DMS 273 treated with DMSO at 0.1 percent for 48 hours (cell line): ENCODE results near the gene SERTAD3.
A peak's percentile ranks its signal among the peaks of the same experiment; 100 is the strongest.

Experiments used
- DNase-seq: peaks from one replicate; lab custom pipeline; 2025; lab: John Stamatoyannopoulos, UW

The SERTAD3 gene

DNA sequence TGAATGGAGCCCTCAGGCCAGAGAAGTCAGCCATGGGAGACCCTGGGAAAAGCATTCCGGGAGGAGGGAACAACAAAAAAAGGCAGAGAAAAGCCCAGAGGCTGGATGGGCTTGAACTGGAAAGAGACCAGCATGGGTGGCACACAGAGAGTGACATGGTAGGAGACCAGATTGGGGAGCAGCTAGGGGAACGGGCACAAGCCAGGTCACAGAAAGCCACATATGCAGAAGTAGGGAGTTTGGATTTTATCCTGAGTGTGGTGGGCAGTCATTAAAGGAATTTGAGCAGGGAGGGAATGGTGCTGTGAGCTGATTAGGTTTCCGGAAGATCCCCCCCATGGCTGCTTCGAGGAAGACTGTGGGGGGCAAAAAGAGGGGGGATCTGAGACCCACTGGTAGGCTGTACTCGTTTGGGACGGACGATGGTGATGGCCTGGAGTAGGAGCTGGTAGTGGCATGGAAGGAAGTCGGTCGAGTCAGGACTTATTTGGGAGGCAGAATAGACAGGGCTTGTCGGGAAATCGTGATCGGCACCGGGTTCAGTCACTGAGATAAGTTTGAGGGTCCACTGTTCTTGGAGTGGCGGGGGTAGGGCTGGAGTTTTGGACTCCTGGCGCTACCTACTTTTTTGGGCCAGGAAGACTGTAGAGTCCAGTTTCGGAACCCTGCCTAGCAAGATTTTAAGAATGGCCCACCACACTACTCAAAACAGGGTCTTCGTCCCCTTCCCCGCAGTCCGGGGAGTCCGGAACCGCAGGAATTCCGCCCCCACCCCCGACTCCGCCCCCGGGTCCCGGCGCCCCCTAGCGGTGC is 19.3 kb downstream of the SERTAD3 start:
- peak; percentile 24 for DNase-seq

DNA sequence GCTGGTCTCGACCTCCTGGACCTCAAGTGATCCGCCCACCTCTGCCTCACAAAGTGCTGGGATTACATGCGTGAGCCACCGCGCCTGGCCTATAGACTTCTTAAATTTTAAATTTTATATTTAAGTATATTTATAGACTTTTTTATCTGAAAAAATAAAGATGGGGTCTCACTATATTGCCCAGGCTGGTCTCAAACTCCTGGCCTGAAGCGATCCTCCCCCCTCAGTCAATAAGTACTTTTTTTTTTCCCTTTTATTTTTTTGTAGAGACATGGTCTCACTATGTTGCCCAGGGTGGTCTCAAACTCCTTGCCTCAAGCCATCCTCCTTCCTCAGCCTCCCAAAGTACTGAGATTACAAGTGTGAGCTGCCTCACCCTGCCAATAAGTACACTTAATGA is 20.2 kb downstream of the SERTAD3 start:
- DNase-seq: no peak

DNA sequence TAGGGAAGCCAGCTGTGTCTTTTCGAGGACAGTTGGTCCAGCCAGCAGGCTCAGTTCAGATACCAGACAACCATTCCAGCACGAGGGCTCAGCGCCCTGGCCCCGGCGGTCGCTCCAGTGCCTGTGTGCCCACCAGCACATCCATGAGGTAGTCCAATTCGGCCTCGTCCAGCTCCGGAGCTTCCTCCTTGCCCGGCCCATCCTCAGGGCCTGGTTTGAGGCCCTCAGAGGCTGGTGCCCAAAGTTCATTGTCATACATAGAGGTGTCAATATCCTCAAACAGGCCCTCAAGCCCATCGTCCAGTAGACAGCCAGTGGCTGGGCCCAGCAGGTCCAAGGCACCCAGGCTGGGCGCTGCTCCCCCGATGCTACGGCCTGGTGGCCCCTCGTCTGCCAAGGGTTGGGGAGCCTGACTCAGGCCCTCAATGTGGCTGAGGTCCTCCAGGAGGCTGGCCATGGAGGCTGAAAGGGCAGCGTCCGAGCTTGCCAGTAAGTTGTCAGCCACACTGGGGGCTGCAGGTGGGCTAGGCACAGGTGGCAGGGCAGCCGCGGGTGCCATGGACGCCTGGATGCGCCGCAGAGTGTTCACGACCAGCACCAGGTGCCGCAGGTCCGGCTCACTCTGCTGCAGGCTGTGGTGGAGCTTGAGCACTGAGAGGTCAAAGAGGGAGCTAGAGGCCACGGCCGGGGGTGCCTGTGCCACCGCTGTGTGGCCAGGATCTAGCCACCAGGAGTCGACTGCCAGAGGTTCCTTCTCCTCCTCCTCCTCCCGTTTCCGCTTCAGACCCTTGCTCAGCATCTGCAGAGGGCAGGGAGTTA is 21.2 kb downstream of the SERTAD3 start:
- DNase-seq: no peak

DNA sequence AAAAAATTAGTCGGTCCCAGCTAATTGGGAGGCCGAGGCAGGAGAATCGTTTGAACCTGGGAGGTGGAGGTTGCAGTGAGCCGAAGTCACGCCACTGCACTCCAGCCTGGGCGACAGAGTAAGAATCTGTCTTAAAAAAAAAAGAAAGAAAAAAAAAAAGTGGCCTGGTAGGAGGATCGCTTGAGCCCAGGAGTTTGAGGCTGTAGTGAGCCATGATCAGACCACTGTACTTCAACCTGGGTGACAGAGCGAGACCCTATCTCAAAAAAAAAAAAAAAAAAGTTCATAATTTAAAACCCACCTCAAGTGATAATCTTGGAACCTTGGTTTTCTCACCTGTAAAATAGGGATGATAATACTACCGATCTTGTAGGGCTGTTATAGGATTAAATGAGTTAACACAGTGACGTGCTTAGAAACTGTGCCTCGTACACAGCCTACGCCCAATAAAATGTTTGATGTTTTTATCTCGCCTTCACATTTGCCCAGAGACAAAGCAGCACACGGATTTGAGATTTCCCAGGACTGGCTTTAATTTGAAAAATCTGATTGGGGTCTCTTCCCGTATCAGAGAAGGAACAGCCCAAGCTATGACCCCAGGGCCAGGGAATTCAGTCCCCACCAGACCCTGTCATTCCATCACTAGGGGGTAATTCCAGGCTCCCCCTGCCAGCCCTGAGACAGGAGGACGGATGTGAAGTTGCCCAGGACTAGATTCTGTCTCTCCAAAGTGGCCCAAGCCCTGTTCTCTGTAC is 22.0 kb downstream of the SERTAD3 start:
- no peak for DNase-seq

DNA sequence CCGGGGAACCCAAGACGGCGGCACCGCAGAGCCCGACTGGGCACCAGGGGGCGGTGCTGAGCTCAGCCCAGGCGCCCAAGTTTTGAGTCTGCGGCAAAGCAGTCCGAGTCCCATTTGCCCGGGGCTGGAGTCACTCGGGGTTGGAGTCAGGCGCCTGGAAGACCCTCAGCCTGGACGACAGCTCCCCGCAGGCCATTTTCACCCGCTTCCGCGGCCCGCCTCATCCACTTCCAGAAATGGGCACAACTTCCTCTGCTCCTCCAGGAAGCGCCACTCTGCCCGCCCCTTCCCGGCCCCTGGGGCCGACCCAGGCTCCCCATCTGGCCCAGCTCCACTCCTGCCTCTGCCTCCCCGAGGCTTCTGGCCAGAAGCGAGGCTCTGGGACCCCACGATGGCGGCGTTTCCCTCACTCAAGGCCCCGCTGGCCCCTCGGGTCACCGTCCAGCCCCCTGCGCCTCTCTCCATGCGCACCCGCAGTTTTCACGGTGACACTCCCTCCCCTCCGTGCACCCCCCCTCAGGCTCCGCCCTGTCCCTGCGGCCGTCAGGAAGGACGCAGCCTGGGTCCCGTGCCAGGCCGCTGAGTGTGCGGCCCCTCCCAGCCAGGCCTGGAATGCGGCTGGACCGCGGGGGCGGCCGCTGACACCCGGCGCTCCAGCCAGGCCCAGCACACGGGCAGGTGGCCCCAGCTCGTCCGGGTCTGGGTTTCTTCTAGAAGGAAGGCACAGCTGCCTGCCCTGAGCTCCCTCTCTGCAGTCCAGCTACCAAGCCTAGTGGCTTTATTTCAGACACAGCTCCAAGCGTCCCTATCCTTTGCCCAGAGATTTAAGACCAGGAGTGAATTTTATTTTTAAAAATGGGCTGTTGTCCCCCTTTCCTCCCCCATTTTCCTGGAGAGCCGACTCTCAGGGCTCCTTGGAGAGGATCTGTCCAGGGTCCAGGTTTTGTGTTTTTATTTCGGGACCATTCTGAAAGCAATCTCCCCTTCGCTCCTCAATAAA is 23.1 kb downstream of the SERTAD3 start:
- DNase-seq: peak; percentile 76

DNA sequence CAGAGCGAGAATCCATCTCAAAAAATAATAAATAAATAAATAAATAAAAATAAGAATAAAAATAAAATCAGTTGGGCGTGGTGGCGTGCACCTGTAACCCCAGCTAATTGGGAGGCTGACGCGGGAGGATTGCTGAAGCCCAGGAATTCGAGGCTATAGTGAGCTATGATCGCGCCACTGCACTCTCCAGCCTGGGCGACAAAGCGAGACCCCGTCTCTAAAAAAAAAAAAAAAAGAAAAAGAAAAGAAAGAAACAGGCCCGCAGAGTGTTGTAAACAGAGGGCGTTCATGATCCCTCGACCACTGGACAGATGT is 23.7 kb downstream of the SERTAD3 start:
- no peak for DNase-seq

DNA sequence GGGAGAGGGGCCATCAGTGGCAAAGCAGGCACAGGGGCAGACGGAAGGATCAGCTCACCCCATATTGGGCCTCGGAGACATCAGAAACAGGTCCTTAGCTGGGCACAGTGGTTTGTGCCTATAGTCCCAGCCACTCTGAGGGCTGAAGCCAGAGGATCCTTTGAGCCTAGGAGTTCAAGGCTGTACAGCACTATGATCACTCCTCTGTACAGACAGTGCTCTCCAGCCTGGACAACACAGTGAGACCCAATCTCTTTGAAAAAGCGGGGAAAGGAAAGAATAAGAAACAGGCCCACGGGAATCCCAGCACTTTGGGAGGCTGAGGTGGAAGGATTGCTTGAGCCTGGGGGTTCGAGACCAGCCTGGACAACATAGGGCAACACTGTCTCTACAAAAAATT is 24.4 kb downstream of the SERTAD3 start:
- DNase-seq: no peak

DNA sequence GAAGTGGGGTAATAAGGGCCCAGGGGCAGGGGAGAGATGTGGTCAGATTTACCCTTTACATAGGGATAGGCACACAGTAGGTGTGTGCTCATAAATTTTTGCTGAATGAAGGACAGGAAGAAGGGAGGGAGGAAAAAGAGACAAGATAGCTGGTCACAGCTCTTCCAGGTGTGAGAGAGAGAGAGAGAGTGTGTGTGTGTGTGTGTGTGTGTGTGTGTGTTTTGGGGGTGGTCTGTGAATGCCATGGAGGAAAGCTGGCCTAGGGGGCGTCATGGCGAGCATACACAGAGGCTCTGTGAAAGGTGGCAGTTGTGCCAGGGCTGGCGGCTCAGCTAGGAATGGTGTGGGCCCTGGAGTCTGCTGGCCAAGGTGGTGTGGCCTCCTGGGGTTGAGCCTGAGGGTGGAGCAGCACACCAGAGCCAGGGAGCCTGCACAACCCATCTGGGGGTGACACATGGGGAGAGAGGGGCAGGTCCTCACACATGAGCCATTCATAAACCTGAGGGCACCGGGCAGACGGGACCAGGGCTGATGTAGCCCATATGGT is 25.0 kb downstream of the SERTAD3 start:
- DNase-seq: peak; percentile 96

DNA sequence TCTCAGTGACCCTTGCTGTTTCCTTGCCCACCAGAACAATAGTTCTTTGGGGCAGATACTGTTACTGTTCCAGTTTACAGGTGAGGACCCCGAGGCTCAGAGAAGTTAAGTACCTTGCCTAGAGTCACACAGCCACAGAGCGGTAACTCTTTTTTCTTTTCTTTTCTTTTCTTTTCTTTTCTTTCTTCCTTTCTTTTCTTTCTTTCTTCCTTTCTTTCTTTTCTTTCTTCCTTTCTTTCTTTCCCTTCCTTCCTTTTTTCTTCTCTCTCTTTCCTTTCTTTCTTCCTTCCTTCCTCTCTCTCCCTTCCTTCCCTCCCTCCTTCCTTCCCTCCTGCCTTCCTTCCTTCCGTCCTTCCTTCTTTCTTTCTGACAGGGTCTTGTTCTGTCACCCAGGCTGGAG is 26.1 kb downstream of the SERTAD3 start:
- DNase-seq: no peak

DNA sequence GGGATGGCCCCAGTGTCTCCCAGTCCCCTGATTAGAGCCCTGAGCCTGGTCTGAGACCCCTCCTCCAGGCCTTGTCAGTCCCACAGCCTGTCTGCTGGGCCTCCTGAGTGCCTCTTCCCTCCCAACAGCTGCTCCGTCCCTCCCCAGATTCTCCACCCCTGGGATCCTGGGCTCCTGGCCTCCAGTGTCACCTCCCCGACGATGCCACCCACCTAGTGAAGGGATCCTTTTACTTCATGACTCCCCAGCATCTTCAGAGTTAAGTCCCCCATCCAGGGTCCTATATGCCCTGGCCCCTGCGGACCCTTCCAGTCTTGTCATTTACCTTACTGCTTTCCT is 26.5 kb downstream of the SERTAD3 start:
- DNase-seq: no peak

DNA sequence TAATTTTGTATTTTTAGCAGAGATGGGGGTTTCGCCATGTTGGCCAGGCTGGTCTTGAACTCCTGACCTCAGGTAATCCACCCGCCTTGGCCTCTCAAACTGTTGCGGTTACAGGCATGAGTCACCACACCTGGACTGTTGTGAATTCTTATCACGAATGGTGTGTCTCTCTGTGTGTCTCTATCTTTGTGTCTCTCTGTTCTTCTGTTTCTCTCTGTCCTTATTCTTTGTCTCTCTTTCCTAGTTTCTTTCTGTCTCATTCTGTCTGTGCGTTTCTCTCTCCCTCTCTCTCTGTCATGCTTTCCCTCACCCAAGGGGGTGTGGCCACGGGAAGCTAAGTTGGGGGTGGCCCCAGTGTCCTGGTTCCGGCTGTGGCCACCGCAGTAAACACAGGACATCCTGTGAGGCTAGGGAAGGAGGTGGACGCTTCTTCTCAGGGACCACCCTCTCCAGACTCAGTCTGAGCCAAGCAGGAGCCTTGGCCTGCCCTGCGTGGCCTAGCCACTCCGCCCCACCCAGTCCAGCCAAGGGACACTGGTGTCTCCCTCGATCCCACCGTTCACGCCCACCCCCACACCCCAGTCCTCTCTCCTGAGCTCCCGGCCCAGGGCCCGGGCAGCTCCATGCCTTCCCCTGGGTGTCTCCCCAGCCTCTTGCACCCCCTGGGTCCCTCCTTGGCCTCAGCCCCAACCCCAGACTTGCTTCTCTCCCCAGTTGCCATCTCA is 27.1 kb downstream of the SERTAD3 start:
- no peak for DNase-seq

DNA sequence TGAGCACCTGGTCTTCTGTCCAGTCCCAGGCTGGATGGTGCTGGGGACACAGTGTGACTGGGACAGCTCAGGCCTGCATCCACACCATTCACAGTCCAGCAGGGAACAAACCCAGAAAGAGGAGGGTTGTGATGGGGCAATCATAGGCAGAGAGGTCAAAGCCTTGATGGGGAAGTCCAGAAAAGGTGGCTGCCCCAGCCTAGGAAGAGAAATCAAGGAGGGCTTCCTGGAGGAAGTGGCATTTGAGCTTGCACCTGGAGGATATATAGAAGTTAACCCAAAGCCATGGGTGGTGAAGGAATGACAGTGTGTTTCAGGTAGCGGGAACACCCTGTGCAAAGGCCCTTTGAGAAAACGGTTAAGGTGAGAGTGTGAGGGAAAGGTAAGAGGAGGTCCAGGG is 28.4 kb downstream of the SERTAD3 start:
- DNase-seq: no peak

DNA sequence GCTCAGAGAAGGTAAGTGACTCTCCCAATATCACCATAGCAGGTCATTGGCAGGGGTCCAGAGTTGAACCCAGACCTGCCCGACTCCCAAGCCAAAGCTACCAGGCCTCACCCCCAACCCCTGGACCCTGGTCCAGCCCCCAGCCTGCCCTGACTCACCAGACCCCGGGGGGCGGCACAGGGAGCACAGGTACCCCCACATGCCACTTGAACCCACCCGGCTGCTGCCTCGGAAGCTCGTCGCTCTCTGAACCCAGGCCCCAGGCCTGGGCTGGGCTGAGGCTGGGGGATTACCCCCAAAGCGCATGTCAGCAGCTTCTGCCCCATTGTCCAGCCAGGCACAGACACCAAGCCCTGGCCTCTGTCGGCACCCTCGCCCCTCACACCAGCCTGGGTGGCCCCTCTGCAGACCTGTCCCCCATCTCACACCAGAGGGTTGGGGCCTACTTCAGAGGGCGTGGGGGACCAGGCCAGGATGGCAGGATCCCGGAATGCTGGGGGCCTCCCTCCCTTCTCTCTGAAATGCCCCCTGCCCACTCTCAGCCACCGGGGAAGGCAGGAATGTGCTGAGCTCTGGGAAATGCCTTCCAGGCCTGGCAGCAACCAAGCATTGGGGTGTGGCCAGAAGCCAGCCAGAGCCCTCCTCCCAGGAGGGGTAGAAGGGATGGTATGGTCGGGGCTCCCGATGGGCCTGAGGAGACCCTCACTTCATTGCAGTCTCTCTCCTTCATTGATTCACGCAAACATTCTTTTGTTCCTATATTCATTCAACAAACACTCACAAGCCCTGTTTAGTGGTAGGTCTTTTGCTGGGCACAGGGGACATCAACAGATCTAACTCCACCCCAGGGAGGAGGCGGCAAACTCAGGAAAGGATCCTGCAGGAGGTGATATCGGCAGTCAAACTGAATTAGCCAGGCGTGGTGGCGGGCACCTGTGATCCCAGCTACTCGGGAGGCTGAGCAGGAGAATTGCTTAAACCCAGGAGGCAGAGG is 29.3 kb downstream of the SERTAD3 start:
- no peak for DNase-seq

DNA sequence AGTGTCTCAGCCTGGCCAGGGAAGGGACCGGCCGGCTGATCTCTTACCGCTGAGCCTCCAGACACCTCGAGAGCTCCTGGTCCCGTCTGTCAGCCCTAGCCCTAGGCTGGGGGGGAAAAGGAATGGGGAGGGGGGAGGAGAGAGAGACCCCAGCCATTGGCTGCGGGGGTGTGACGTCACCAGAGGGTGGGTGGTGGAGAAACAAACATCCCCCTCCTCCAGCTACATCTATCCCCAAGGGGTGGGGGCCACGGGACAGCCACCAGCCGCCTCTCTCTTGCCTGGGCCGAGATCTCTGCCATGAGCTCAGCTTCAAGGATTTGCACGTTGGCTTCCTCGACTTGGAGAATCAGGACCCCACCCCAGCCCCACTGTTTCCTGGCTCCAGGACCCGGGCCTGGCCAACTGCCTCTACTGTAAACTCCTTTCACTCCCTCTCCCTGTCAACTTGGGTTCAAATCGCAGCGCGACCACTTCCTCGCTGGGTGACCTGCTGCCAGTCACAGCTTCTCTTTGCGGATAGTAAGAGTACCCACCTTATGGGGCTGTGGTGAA is 30.8 kb downstream of the SERTAD3 start, which contains the start of gene PRX:
PRX (minus strand) TSS at position 88 of the 555 bp plus-strand sequence. CDS start 5,446 bp downstream, outside the sequence.
- DNase-seq: no peak

DNA sequence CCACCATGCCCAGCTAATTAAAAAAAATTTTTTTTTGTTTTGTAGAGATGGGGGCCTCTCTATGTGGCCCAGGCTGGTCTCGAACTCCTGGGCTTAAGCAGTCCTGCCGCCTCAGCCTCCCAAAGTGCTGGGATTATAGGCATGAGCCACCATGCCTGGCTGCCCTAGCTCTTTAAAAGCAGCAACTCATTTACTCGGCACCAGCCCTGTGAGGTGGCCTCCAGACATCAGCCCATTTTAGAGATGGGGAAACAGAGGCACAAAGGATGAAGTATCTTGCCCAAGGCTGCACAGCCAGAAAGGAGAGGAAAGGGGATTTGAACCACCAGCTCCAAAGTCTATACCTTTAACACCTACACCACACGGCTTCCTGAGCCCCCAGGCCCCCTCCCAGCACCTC is 31.3 kb downstream of the SERTAD3 start:
- DNase-seq: no peak

DNA sequence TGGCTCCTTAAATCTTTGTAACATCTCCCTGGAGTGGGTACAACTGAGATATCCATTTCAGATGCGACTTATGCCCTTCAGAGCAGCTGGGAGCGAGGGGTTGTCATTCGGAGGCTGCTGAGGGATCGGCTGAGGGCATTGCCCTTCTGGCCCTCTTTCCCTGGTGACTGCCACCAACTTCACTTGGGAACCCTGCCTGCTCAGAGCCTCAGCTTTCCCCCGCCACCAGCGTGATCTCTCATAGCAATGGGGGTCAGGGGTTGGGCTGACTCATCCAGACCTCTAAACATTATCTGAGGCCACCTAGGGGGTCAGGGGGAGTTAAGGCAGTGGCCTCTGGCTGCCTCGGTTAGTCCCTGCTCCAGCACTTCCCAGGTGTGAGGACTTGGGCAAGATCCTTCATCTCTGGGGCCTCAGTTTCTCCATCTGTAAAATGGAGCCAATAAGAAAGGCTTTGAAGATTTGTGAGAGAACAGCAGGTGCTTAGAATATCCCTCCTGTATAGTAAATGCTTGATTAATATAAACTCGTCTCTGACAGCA is 32.1 kb downstream of the SERTAD3 start:
- no peak for DNase-seq

DNA sequence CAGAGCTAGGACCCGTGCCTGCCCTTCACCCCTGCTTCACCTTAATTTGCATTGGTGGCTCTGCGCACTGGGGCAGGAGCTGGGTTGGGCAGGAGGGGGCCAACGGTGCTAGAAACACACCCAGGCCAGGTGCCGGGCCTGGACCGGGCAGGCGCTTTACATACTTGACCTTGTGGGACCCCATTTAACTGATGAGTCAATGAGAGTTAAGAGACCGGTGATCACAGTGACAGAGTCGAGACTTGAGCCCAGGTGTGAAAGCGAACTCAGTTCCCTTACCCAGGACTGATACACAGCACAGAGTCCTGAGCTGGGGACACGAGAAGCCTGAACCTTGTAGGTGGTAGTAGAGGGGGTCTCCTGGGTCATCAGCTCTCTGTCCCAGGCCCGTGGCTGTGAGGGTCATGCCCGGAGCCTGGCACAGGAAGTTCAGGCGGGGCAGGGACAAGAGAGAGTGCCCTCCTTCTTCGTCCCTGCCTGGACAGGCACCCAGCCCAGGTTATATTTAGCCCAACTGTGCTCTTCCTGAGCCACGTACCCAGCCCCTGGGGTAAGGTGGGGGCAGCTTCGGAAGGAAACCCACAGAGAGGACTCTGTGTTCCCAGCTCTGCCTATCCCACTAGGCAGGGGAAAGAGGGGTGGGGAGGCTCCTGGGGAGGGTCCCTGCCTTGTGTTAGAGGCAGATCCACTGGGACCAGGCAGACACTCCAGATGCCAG is 32.9 kb downstream of the SERTAD3 start:
- DNase-seq: no peak

DNA sequence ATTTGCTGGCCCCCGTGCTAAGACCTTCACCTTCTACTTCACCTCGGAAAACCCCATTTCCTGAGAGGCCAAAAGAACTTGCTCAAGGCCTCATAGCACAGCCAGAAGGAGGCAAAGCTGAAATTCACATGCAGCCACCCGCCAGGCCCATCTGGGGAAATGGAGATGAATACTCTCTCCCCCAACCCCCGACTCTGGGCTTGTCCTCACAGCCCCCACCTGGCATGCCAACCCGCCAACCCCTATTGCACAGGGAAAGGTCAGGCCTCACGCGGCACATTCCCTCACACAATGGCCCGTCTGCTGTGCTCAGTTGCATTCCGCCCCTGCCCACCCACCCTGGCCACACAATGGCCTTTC is 34.1 kb downstream of the SERTAD3 start:
- no peak for DNase-seq
